SH-SY5Y (cell line): Measurements from ENCODE around the gene C11orf87.

ENCODE experiments used
- GATA2 ChIP-seq: IDR thresholded peaks from 2 replicates; pipeline ENCODE4 v1.6.1; 2011; ENCODE audit warnings: mild to moderate bottlenecking, low read depth, low read length
- GATA3 ChIP-seq: IDR thresholded peaks from 2 replicates; pipeline ENCODE4 v1.6.1; 2011; ENCODE audit warnings: low read depth, mild to moderate bottlenecking, low read length, moderate library complexity

C11orf87 gene

GRCh38 chr11:109421981-109422869 is at the start of gene C11orf87:
C11orf87 (plus strand) TSS chr11:109422190; CDS start chr11:109423634, 1,444 bp downstream.
- no peak for TF ChIP-seq GATA2
- no peak for TF ChIP-seq GATA3

GRCh38 chr11:109374032-109374431 is 48.0 kb upstream of the C11orf87 start:
- no peak for TF ChIP-seq GATA3
- TF ChIP-seq GATA2: no peak

- no peak for TF ChIP-seq GATA3
- TF ChIP-seq GATA2: no peak
Measured at GRCh38 chr11:109374441-109374840, 47.5 kb upstream of the C11orf87 start.

- no peak for TF ChIP-seq GATA2
- TF ChIP-seq GATA3: no peak
Measured at GRCh38 chr11:109377039-109377742, 44.8 kb upstream of the C11orf87 start.

- no peak for TF ChIP-seq GATA2
- TF ChIP-seq GATA3: no peak
Measured at GRCh38 chr11:109378034-109378433, 44.0 kb upstream of the C11orf87 start.

- no peak for TF ChIP-seq GATA2
- no peak for TF ChIP-seq GATA3
Measured at GRCh38 chr11:109383306-109383705, 38.7 kb upstream of the C11orf87 start.

- TF ChIP-seq GATA3: no peak
- TF ChIP-seq GATA2: no peak
Measured at GRCh38 chr11:109384873-109385272, 37.1 kb upstream of the C11orf87 start.

- no peak for TF ChIP-seq GATA3
- TF ChIP-seq GATA2: no peak
Measured at GRCh38 chr11:109388982-109389381, 33.0 kb upstream of the C11orf87 start.

GRCh38 chr11:109390752-109391151 is 31.2 kb upstream of the C11orf87 start:
- TF ChIP-seq GATA3: no peak
- no peak for TF ChIP-seq GATA2

GRCh38 chr11:109401545-109401944 is 20.4 kb upstream of the C11orf87 start:
- no peak for TF ChIP-seq GATA2
- TF ChIP-seq GATA3: no peak

GRCh38 chr11:109405671-109406070 is 16.3 kb upstream of the C11orf87 start:
- no peak for TF ChIP-seq GATA3
- TF ChIP-seq GATA2: no peak

GRCh38 chr11:109416601-109417000 is 5.4 kb upstream of the C11orf87 start:
- TF ChIP-seq GATA2 (no peak), GATA3 (peak; percentile 36; the same call in 1 of the 2 replicates)

GRCh38 chr11:109422870-109423465 is 978 bp downstream of the C11orf87 start:
- TF ChIP-seq GATA2 (peak; percentile 72), GATA3 (no peak)

GRCh38 chr11:109423466-109424190 is 1.6 kb downstream of the C11orf87 start:
- TF ChIP-seq GATA3 (no peak), GATA2 (no peak)

- TF ChIP-seq GATA3: no peak
- no peak for TF ChIP-seq GATA2
Measured at GRCh38 chr11:109424901-109425300, 2.9 kb downstream of the C11orf87 start.

- TF ChIP-seq GATA3 (no peak), GATA2 (no peak)
Measured at GRCh38 chr11:109425554-109425953, 3.6 kb downstream of the C11orf87 start.
